Right hindlimb (tissue), 1 donor: ENCODE measurements around the gene TAF1.
A peak's percentile ranks its signal among the peaks of the same experiment; 100 is the strongest.
"Not testable (repeated sequence)": the region's sequence is repeated elsewhere in the genome, so short reads cannot be mapped to it uniquely, and the experiment has no call there.

Experiments
- DNase-seq: peaks from one replicate; pipeline ENCODE4 v3.0.0-alpha.2; 2018

The TAF1 gene

DNA sequence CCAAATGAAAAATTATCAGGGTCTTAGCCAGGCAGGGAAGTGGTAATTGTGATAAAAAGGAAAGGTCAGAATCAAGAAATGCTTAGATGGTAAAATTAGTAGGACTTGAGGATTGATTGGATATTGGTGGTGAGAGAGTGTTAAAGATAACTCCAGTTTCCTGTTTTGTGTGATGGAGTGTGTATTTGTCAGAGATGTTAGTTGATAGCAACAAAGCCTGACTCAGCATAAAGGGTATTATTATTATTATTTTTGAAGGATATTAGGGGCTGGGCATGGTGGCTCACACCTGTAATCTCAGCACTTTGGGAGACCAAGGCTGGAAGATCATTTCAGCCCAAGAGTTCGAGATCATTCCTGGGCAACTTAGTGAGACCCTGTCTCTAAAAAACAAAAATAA lies 143.1 kb downstream of the TAF1 start:
- DNase-seq = no peak

DNA sequence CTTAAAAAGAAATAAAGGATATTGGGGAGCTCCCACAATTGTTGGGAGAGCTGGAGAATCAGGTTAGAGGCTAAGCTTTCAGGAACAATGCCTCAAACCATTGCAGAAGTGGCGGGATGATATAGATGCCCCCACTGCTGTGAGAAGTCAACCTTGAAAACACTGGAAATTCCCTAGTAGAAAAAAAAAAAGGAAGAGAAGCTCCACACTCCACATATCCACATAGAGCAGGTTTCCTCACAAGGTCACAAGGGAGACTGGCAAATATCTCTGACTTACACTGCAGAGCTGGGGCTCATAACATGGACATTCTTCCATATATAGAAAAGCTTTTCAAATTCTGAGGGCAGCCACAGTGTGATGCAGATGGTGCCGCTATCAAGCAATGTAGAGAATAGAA lies 144.0 kb downstream of the TAF1 start:
- no peak for DNase-seq

DNA sequence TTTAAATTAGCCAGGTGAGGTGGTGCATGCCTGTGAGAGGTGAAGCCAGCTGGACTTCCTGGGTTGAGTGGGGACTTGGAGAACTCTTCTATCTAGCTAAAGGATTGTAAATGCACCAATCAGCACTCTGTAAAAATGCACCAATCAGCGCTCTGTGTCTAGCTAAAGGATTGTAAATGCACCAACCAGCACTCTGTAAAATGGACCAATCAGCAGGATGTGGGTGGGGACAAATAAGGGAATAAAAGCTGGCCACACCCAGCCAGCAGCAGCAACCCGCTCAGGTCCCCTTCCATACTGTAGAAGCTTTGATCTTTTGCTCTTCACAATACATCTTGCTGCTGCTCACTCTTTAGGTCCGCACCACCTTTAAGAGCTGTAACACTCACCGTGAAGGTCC lies 147.6 kb downstream of the TAF1 start:
- DNase-seq = not testable (repeated sequence)

DNA sequence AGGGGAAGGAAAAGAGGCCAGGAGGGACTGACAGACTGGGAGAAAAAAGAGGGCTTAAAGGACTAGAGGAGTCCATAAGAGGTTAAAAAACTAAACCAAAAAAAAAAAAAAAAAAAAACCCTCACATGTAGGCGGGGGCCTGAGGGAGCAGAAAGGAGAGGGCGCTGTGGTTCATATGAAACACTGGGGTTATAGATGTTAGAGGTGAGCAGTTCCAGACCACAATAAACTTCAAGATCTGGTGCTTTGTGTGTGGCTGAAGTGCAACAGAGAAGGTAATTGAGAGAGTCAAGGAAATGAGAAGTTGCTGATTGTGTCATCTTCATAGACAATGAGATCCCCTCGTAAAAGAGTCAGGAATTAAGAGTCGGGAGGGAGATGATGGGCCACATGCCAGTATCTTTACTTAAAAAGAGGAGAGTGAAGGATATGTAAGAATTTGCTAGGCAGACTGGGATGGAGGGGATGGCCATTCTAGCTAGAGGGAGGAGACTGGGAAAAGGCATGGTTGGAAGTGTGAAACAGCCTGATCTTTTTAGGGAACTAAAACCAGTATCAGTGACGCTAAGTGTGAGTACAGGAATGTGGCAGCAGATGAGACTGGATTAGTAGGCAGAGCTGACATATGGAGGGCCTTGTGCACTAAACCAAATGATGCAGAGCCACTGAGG lies 148.3 kb downstream of the TAF1 start:
- DNase-seq = no peak

DNA sequence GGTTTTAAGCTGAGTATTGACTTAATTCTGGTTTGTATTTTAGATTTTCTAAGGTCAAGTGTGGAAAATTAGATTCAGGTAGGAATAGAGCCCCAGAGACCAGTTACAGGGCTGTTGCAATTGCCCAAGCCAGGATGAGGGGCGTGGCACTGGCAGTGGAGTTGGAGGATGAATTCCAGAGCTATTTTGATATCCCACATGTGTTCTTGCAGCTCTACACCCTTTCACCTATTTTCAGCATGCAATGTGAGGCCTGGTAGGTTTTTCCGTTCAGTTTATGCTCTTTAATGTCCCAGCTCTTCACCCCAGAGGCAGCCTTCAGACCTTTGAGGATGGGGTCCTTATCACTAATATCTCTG lies 148.9 kb downstream of the TAF1 start:
- peak; percentile 16 for DNase-seq
